Astrocyte (in vitro differentiated cells and primary cell): Measurements from ENCODE around the gene MAMLD1. TPM values are rescaled to one million over a fixed set of nuclear protein-coding genes. Genes with fewer than 3 reads are reported as not detected.
A peak's percentile ranks its signal among the peaks of the same experiment; 100 is the strongest.

Experiments
- DNase-seq: peaks from one replicate; pipeline ENCODE4 v3.0.0-alpha.2; 2010; ENCODE audit warnings: low read depth
- FAIRE-seq: peaks from 2 replicates; lab custom pipeline; 2011; peaks lifted over from hg19 to GRCh38; lab: Jason Lieb, UNC
- H2AFZ ChIP-seq: 2 replicates; pipeline ENCODE4 v1.6.0; 2012; ENCODE audit warnings: low read depth, low read length, inconsistent platforms
- H3K27ac ChIP-seq: 2 replicates; pipeline ENCODE4 v1.5.1; 2011; ENCODE audit warnings: low read depth, low read length, inconsistent platforms
- H3K27me3 ChIP-seq: 2 replicates; pipeline ENCODE4 v1.6.0; 2011; ENCODE audit warnings: low read length, inconsistent platforms; ENCODE audit not compliant: insufficient read depth
- H3K36me3 ChIP-seq: 2 replicates; pipeline ENCODE4 v1.5.1; 2011; ENCODE audit warnings: low read length, inconsistent platforms; ENCODE audit not compliant: insufficient read depth
- H3K4me1 ChIP-seq: 2 replicates; pipeline ENCODE4 v1.5.1; 2011; ENCODE audit warnings: low read length, inconsistent platforms; ENCODE audit not compliant: insufficient read depth
- H3K4me2 ChIP-seq: 2 replicates; pipeline ENCODE4 v1.6.0; 2012; ENCODE audit warnings: low read length, inconsistent platforms
- H3K4me3 ChIP-seq: 2 replicates; pipeline ENCODE4 v1.5.1; 2011; ENCODE audit warnings: low read depth, mild to moderate bottlenecking, low read length, inconsistent platforms; ENCODE audit not compliant: insufficient read depth
- H3K79me2 ChIP-seq: 2 replicates; pipeline ENCODE4 v1.6.0; 2012; ENCODE audit warnings: mild to moderate bottlenecking, low read length, inconsistent platforms; ENCODE audit not compliant: insufficient read depth
- H3K9ac ChIP-seq: 2 replicates; pipeline ENCODE4 v1.6.0; 2012; ENCODE audit warnings: mild to moderate bottlenecking, low read length, inconsistent platforms
- H3K9me3 ChIP-seq: 2 replicates; pipeline ENCODE4 v1.5.1; 2012; ENCODE audit warnings: low read depth, mild to moderate bottlenecking, low read length, inconsistent platforms; ENCODE audit not compliant: insufficient read depth
- H4K20me1 ChIP-seq: 2 replicates; pipeline ENCODE4 v1.6.0; 2012; ENCODE audit warnings: low read length, inconsistent platforms; ENCODE audit not compliant: insufficient read depth
- H3K27ac Mint-ChIP-seq: one replicate; pipeline ENCODE4 v1.8.0; 2021; ENCODE audit warnings: mild to moderate bottlenecking, mixed read lengths; ENCODE audit not compliant: unreplicated experiment
- H3K27me3 Mint-ChIP-seq: one replicate; pipeline ENCODE4 v1.8.0; 2021; ENCODE audit warnings: low read depth, mixed read lengths; ENCODE audit not compliant: unreplicated experiment
- H3K36me3 Mint-ChIP-seq: one replicate; pipeline ENCODE4 v1.8.0; 2021; ENCODE audit warnings: low read depth, mixed read lengths; ENCODE audit not compliant: unreplicated experiment
- H3K4me1 Mint-ChIP-seq: one replicate; pipeline ENCODE4 v1.8.0; 2021; ENCODE audit warnings: low read depth, mixed read lengths; ENCODE audit not compliant: unreplicated experiment
- H3K4me3 Mint-ChIP-seq: one replicate; pipeline ENCODE4 v1.8.0; 2021; ENCODE audit warnings: mild to moderate bottlenecking, moderate library complexity, mixed read lengths; ENCODE audit not compliant: unreplicated experiment
- H3K9me3 Mint-ChIP-seq: one replicate; pipeline ENCODE4 v1.8.0; 2021; ENCODE audit warnings: mild to moderate bottlenecking, mixed read lengths; ENCODE audit not compliant: unreplicated experiment
- CTCF ChIP-seq: IDR thresholded peaks from 2 replicates; pipeline ENCODE4 v1.5.1; 2011; ENCODE audit warnings: low read depth, mild to moderate bottlenecking, inconsistent platforms, low read length, moderate library complexity; ENCODE audit not compliant: insufficient read depth
- EZH2 ChIP-seq: IDR thresholded peaks from 2 replicates; pipeline ENCODE4 v1.6.1; 2012; ENCODE audit warnings: mild to moderate bottlenecking, low read length, inconsistent platforms; ENCODE audit not compliant: insufficient read depth
- total RNA-seq: library from RNA; stranded (reverse); gene quantifications from 2 replicates; pipeline ENCODE4 v1.2.1, GENCODE V29; 2021

Gene MAMLD1
- total RNA-seq, 1 donor from 2014 or later: 6.6 TPM

GRCh38 chrX:150547375-150548115 lies 184.4 kb downstream of the MAMLD1 start:
- Histone ChIP-seq H3K9ac (peak overlapping the region; percentile 48), H3K27me3 (no peaks in the 10 kb centered on the region), H3K4me2 (peak overlapping the region; percentile 74), H2AFZ (peak overlapping the region; percentile 77), H3K79me2 (no peaks in the 10 kb centered on the region), H3K36me3 (no peaks in the 10 kb centered on the region), H3K27ac (no peak overlapping the region), H3K9me3 (no peaks in the 10 kb centered on the region), H4K20me1 (no peaks in the 10 kb centered on the region), H3K4me1 (peaks cover 18% of the 10 kb centered on the region), H3K4me3 (peak overlapping the region; percentile 42)
- TF ChIP-seq CTCF (no peak), EZH2 (no peak)
- Mint-ChIP-seq H3K36me3 (no peaks in the 10 kb centered on the region), H3K27me3 (peaks cover 7% of the 10 kb centered on the region), H3K27ac (no peak overlapping the region), H3K4me3 (no peak overlapping the region), H3K4me1 (no peaks in the 10 kb centered on the region), H3K9me3 (no peaks in the 10 kb centered on the region)
- FAIRE-seq (no peak), DNase-seq (peak; percentile 23)

GRCh38 chrX:150548251-150548650 lies 185.1 kb downstream of the MAMLD1 start:
- no peak overlapping the region for H3K27ac Mint-ChIP-seq
- FAIRE-seq (no peak), DNase-seq (no peak)
- H3K27me3 Mint-ChIP-seq: peaks cover 8% of the 10 kb centered on the region
- Histone ChIP-seq H3K9me3 (no peaks in the 10 kb centered on the region), H4K20me1 (no peaks in the 10 kb centered on the region), H3K36me3 (no peaks in the 10 kb centered on the region), H3K79me2 (no peaks in the 10 kb centered on the region), H3K4me3 (no peak overlapping the region), H3K4me2 (peak overlapping the region; percentile 74), H2AFZ (peak overlapping the region; percentile 77), H3K4me1 (peaks cover 18% of the 10 kb centered on the region), H3K27ac (no peak overlapping the region), H3K9ac (peak overlapping the region; percentile 48), H3K27me3 (no peaks in the 10 kb centered on the region)
- H3K4me1 Mint-ChIP-seq: no peaks in the 10 kb centered on the region
- TF ChIP-seq EZH2 (no peak), CTCF (no peak)
- H3K9me3 Mint-ChIP-seq: no peaks in the 10 kb centered on the region
- H3K36me3 Mint-ChIP-seq: no peaks in the 10 kb centered on the region
- H3K4me3 Mint-ChIP-seq: no peak overlapping the region

GRCh38 chrX:150548684-150549083 lies 185.6 kb downstream of the MAMLD1 start:
- Histone ChIP-seq H3K9me3 (no peaks in the 10 kb centered on the region), H2AFZ (no peak overlapping the region), H3K27ac (no peak overlapping the region), H3K79me2 (no peaks in the 10 kb centered on the region), H4K20me1 (no peaks in the 10 kb centered on the region), H3K4me2 (no peak overlapping the region), H3K36me3 (no peaks in the 10 kb centered on the region), H3K27me3 (no peaks in the 10 kb centered on the region), H3K4me3 (no peak overlapping the region), H3K9ac (no peak overlapping the region), H3K4me1 (peaks cover 18% of the 10 kb centered on the region)
- Mint-ChIP-seq H3K27ac (no peak overlapping the region), H3K36me3 (no peaks in the 10 kb centered on the region), H3K27me3 (peaks cover 12% of the 10 kb centered on the region), H3K4me3 (no peak overlapping the region), H3K4me1 (no peaks in the 10 kb centered on the region), H3K9me3 (peaks cover under 1% of the 10 kb centered on the region)
- TF ChIP-seq CTCF (no peak), EZH2 (no peak)
- peak; percentile 36 for DNase-seq
- FAIRE-seq: peak; percentile 94
